ENCODE measurements around the gene TBC1D20. TPM values are rescaled to one million over a fixed set of nuclear protein-coding genes. Genes with fewer than 3 reads are reported as not detected.
"Not testable (repeated sequence)": the region's sequence is repeated elsewhere in the genome, so short reads cannot be mapped to it uniquely, and the experiment has no call there.

The TBC1D20 gene
- total and polyA plus RNA-seq, 2 of the 4 experiments (the other 2 are of a cell fraction) = 39.1 to 42.8 TPM

DNA sequence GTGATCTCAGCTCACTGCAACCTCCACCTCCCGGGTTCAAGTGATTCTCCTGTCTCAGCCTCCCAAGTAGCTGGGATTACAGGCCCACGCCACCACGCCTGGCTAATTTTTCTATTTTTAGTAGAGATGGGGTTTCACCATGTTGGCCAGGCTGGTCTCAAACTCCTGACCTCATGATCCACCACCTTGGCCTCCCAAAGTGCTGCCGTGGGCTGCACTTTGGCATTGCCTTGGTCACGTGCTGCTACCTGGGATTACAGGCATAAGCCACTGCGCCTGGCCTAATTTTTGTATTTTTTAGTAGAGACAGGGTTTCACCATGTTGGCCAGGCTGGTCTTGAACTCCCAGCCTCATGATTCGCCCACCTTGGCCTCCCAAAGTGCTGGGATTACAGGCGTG lies 75.7 kb downstream of the TBC1D20 start:
- H3K27ac ChIP-seq (ENCODE audit: insufficient read depth, low read length); H2BK20ac ChIP-seq (ENCODE audit: low read depth, low read length); H3K14ac ChIP-seq (replicated peaks; ENCODE audit: low read depth, low read length); H3K4me1 ChIP-seq (ENCODE audit: control insufficient read depth, insufficient read depth, low read length); in situ Hi-C loops (cut with MboI; ENCODE audit: low sequenced_read_pairs); H2AFZ ChIP-seq (replicated peaks; ENCODE audit: low read length, poor library complexity); H2BK15ac ChIP-seq (ENCODE audit: low read depth, low read length); DNase-seq; BruUV-seq (replicated peaks); H3K4ac ChIP-seq (ENCODE audit: low read depth, low read length); H3K9me3 ChIP-seq (ENCODE audit: control insufficient read depth, insufficient read depth, low read length); CTCF ChIA-PET; H2AK5ac ChIP-seq (ENCODE audit: low read depth, low read length); H2BK120ac ChIP-seq (ENCODE audit: low read depth, low read length); H3K27me3 ChIP-seq (ENCODE audit: control insufficient read depth, insufficient read depth, low read length); ATAC-seq (ENCODE audit: low read depth); intact Hi-C loops (cut with micrococcal nuclease); H3K4me3 ChIP-seq (ENCODE audit: insufficient read depth, low read depth, low read length); POLR2A ChIA-PET (ENCODE audit: unreplicated experiment); H3K4me2 ChIP-seq (ENCODE audit: low read depth, low read length); H3K18ac ChIP-seq (ENCODE audit: low read depth, low read length); dilution Hi-C loops (cut with HindIII; ENCODE audit: low sequenced_read_pairs, unreplicated experiment); H2BK5ac ChIP-seq (ENCODE audit: low read depth, low read length, poor library complexity, severe bottlenecking); H2AK9ac ChIP-seq (replicated peaks; ENCODE audit: low read depth, low read length, poor library complexity); H3K23ac ChIP-seq (ENCODE audit: low read depth, low read length); H4K5ac ChIP-seq (ENCODE audit: low read depth, low read length); H3K56ac ChIP-seq (ENCODE audit: extremely low read depth, insufficient read depth, low read length); H4K8ac ChIP-seq (ENCODE audit: low read depth in 2 of 2, low read length in 2 of 2); H3K9ac ChIP-seq (ENCODE audit: low read depth, low read length); H4K91ac ChIP-seq (ENCODE audit: insufficient read depth, low read depth, low read length): not testable (repeated sequence)
- Histone ChIP-seq H3K36me3 (ENCODE audit: control insufficient read depth, insufficient read depth, low read length) (peaks cover 34% of the 10 kb centered on the region), H4K20me1 (ENCODE audit: insufficient read depth, low read length) (peaks cover 75% of the 10 kb centered on the region), H3K79me1 (ENCODE audit: low read depth in 1 of 2, low read length in 2 of 2) (peaks cover 22 to 72% of the 10 kb centered on the region in 2 experiments), H3K9me1 (ENCODE audit: insufficient read depth, low read length) (peaks cover 21% of the 10 kb centered on the region)
- WGBS, 2 experiments (ENCODE audit: extremely low coverage in 2 of 2, insufficient read length in 1 of 2) = 92% methylated on average over 2 of the region's 8 CpGs; no CpG with 5 or more reads in 1 of the 2 experiments

Small RNA genes lying within 50 kb of the gene (microRNA-seq; reads per million reads assigned to microRNA genes)
- gene RF00019 (ENCODE audit: insufficient read depth, insufficient read length) = not detected

Small RNA genes lying within 50 kb of the gene (small RNA-seq; reads per million reads assigned to genes)
- 0 reads per million in 5 experiments for gene RF00019

Other genes starting within 250 kb of the TBC1D20 start
- not detected in 2 replicates for gene DEFB129, start 235.3 kb downstream of the TBC1D20 start, total RNA-seq (2012; rRNA removed)
- gene DEFB129, start 235.3 kb downstream of the TBC1D20 start, polyA plus RNA-seq (2012; rRNA removed) = not detected in 2 replicates
- gene DEFB132, start 204.8 kb downstream of the TBC1D20 start, total RNA-seq (2012; rRNA removed) = not detected in 2 replicates
- gene DEFB132, start 204.8 kb downstream of the TBC1D20 start, polyA plus RNA-seq (2012; rRNA removed) = not detected in 2 replicates
- gene C20orf96, start 171.8 kb downstream of the TBC1D20 start, total RNA-seq (2012; rRNA removed) = 1.1 and 2.0 TPM in 2 replicates
- gene C20orf96, start 171.8 kb downstream of the TBC1D20 start, polyA plus RNA-seq (2012; rRNA removed) = 9.4 and 9.8 TPM in 2 replicates
- 10.9 and 13.9 TPM in 2 replicates for gene ZCCHC3, start 165.0 kb downstream of the TBC1D20 start, total RNA-seq (2012; rRNA removed)
- 8.2 and 8.8 TPM in 2 replicates for gene ZCCHC3, start 165.0 kb downstream of the TBC1D20 start, polyA plus RNA-seq (2012; rRNA removed)
- gene SOX12, start 137.0 kb downstream of the TBC1D20 start, total RNA-seq (2012; rRNA removed) = 1.1 TPM in 2 replicates
- 6.2 and 6.4 TPM in 2 replicates for gene SOX12, start 137.0 kb downstream of the TBC1D20 start, polyA plus RNA-seq (2012; rRNA removed)
- 9.9 and 17.5 TPM in 2 replicates for gene NRSN2, start 115.4 kb downstream of the TBC1D20 start, total RNA-seq (2012; rRNA removed)
- 75.1 and 101 TPM in 2 replicates for gene NRSN2, start 115.4 kb downstream of the TBC1D20 start, polyA plus RNA-seq (2012; rRNA removed)
- 15.0 and 18.5 TPM in 2 replicates for gene TRIB3, start 81.8 kb downstream of the TBC1D20 start, total RNA-seq (2012; rRNA removed)
- gene TRIB3, start 81.8 kb downstream of the TBC1D20 start, polyA plus RNA-seq (2012; rRNA removed) = 23.2 and 23.4 TPM in 2 replicates
- gene RBCK1, start 54.2 kb downstream of the TBC1D20 start, total RNA-seq (2012; rRNA removed) = 29.2 and 29.9 TPM in 2 replicates
- 84.2 and 89.4 TPM in 2 replicates for gene RBCK1, start 54.2 kb downstream of the TBC1D20 start, polyA plus RNA-seq (2012; rRNA removed)
- gene CSNK2A1, start 81.3 kb upstream of the TBC1D20 start, total RNA-seq (2012; rRNA removed) = 151 and 193 TPM in 2 replicates
- gene CSNK2A1, start 81.3 kb upstream of the TBC1D20 start, polyA plus RNA-seq (2012; rRNA removed) = 83.8 and 86.3 TPM in 2 replicates
- not detected in 2 replicates for gene TCF15, start 147.8 kb upstream of the TBC1D20 start, total RNA-seq (2012; rRNA removed)
- not detected in 2 replicates for gene TCF15, start 147.8 kb upstream of the TBC1D20 start, polyA plus RNA-seq (2012; rRNA removed)
- gene SRXN1, start 190.7 kb upstream of the TBC1D20 start, total RNA-seq (2012; rRNA removed) = 63.0 and 71.2 TPM in 2 replicates
- 41.1 and 51.2 TPM in 2 replicates for gene SRXN1, start 190.7 kb upstream of the TBC1D20 start, polyA plus RNA-seq (2012; rRNA removed)
- gene SCRT2, start 213.3 kb upstream of the TBC1D20 start, total RNA-seq (2012; rRNA removed) = not detected in 2 replicates
- not detected in 2 replicates for gene SCRT2, start 213.3 kb upstream of the TBC1D20 start, polyA plus RNA-seq (2012; rRNA removed)

Data from IMR-90 (cell line).